Thyroid gland (tissue), 4 donors: ENCODE measurements around the gene HIKESHI.

Experiments
- POLR2A ChIP-seq, 2 donors: fragments of 450-650 bp; IDR thresholded peaks; one replicate each; pipeline ENCODE4 v1.6.1; 2017; ENCODE audit warnings: antibody characterized with exemption in 2 of 2, mild to moderate bottlenecking in 2 of 2, moderate library complexity in 1 of 2
- TF ChIP-seq, protein P1 (sequence below), 6 experiments: fragments of 200-600 bp in 3 of 6; fragments of 450-650 bp in 3 of 6; sonication (generic) in 3 of 6; IDR thresholded peaks; one replicate each; pipeline ENCODE4 v1.5.1; 2016 to 2019; ENCODE audit warnings: antibody characterized with exemption in 6 of 6, mild to moderate bottlenecking in 2 of 6, inconsistent platforms in 1 of 6, moderate library complexity in 1 of 6

- TF ChIP-seq, protein P1, sequence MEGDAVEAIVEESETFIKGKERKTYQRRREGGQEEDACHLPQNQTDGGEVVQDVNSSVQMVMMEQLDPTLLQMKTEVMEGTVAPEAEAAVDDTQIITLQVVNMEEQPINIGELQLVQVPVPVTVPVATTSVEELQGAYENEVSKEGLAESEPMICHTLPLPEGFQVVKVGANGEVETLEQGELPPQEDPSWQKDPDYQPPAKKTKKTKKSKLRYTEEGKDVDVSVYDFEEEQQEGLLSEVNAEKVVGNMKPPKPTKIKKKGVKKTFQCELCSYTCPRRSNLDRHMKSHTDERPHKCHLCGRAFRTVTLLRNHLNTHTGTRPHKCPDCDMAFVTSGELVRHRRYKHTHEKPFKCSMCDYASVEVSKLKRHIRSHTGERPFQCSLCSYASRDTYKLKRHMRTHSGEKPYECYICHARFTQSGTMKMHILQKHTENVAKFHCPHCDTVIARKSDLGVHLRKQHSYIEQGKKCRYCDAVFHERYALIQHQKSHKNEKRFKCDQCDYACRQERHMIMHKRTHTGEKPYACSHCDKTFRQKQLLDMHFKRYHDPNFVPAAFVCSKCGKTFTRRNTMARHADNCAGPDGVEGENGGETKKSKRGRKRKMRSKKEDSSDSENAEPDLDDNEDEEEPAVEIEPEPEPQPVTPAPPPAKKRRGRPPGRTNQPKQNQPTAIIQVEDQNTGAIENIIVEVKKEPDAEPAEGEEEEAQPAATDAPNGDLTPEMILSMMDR (IDR thresholded peaks at IDR 0.05): no peak
- no peak for TF ChIP-seq POLR2A (IDR thresholded peaks at IDR 0.05)
Observed at GRCh38 chr11:86372041-86372440, 70.0 kb downstream of the HIKESHI start.
